NCI-H524 treated with DMSO at 0.1 percent for 48 hours (cell line): Measurements from ENCODE around the gene PWWP2A.
"Not testable (repeated sequence)": the region's sequence is repeated elsewhere in the genome, so short reads cannot be mapped to it uniquely, and the experiment has no call there.

ENCODE experiments used
- DNase-seq: peaks from one replicate; lab custom pipeline; 2025; lab: John Stamatoyannopoulos, UW

The PWWP2A gene

DNA sequence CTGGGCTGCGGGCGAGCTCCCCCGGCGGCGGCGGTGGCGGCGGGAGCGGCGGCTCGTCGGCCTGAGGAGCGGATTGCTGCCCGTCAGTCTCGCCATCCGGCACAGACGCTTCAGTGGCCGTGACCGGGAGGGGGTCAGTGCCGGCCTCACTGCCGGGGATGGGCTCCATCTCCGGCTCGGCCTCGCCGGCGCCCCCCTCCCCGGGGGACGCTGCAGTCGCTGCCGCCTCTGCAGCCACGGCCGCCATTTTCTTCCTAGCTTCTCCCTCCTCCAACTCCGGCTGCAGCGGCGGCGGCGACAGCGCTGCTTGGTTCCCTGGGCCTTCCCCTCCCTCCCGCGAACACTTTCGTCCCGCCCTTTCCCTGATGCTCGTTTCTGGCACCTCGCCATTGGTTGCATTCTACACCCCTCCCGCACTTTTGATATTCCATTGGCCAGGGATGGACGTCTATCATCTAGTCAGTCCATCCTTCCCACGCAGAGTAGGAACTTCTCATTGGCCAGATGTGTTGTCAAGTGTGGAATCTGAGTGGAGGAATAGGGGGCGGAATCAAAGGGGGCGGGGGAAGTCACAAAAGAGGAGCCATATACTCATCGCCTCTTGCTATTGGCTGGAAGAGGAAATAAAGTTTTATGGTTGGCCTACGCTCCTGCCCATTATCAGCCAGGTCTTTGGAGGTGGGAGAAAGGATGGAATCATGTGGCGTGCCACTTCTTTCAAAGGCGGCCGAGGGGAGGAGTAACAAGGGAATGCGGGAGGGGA, at the start of gene PWWP2A:
PWWP2A (minus strand) TSS at position 309 of the 763 bp plus-strand sequence; CDS start at position 247, 62 bp downstream.
- peak; percentile 97 for DNase-seq

DNA sequence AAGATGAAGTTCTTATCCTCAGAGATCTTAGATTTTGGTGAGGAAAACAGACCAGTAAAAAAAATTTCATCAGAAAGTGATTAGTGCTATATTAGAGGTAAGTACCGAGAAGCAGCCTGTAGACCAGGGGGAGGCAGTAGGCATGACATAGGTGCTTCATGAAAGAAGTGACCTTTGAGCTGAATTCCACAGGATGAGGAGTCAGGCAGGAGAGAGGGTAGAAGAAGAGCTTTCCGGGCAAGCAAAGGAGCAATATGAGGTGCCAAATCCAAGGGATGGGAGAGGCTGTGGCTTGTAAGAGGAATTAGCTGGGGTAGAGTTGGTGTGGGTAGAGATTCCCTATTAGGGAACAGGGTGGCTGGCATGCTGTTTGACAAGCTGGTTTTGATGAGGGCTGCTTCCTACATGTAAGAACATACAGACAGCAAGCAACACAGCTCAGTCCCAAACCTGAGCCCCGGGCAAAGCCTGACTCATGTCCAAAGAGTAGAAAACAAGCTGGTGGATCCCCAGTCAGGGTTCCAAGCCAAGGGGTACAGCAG, 48.4 kb upstream of the PWWP2A start:
- DNase-seq, result no peak

- no peak for DNase-seq
These were observed 47.8 kb upstream of the PWWP2A start for GRCh38 chr5:160166973-160167623.

DNA sequence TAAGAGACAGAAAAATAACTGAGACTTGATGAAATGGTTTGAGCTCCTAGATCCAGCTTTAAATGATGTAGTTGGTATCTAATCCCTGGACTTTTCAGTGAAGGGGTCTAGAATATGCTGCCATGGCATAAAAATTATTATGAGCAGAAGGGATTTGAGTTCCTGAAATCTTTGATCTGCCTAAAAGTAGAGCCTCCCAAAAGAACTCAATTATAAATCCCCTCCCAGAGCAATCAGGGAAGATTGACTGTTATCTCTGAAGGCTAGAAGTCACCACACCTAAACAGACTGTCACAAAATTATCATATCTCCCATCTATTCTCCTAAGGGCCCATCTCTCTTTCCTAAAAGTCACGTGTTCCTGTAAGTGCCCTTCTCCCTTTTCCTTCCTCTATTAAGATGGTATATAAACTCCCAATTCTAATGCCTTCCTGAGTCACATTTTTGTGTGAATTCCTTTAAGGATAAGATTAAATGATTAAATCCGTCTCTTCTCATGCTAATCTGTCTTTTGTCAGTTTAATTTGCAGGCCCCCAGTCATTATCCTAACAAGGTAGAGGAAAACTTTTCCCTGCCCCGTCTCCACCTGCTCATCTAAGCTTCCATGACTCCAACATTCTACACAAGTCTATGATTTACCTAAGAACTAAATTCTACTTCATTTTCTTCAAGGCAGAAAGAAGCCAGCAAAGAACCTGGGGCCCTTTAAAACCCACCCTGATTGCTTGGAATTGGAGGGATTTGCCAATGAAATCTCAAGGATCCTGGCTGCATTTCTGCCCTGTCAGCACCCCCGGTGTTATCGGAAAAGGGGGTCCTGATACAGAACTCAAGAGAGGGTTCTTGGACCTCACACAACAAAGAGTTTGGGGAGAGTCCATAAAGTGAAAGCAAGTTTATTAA, 47.1 kb upstream of the PWWP2A start:
- DNase-seq, result no peak

GRCh38 chr5:160165137-160166068, 46.2 kb upstream of the PWWP2A start:
- DNase-seq, result peak; percentile 84

GRCh38 chr5:160162910-160163309, 43.7 kb upstream of the PWWP2A start:
- DNase-seq, result no peak

- no peak for DNase-seq
These were observed 42.4 kb upstream of the PWWP2A start for GRCh38 chr5:160161626-160162025.

- DNase-seq, result not testable (repeated sequence)
These were observed 41.6 kb upstream of the PWWP2A start for GRCh38 chr5:160160875-160161274.

DNA sequence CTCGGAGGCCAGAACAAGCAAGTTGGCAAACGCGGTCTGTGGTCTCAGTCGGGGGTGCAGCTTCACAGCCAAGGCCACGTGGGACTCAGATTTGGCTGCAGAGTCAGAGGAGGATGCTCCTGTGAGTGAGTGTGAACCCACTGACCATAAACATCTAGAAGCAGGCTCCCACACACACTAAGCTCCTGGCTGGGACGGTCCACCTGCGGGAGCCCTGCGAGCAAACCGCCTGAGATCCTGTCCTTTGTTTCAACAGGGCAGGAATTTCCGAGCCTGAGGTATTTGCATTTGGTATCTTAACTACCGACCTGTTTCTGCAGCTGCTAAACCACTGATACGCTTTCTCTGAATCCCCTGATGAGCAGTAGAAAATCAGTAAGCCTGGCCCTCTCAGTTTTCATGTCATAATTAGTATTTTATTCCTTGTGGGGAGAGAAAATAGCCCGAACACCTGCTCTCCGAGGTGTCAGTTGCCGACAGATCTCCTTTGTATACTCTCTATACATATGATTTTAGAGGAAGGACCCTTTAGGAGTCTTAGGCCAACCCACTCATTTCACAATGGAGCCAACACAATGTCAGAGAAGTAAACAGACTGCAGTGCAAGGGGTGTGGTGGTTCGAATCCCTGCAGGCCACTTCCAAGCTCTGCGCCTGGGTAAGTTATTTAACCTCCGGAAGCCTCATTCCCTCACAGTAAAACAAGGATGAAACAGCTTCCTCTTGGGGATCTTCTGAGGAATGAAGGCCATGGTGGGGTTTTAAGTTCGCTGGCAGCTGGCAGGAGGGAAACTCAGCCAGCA, 40.9 kb upstream of the PWWP2A start:
- DNase-seq, result no peak

DNA sequence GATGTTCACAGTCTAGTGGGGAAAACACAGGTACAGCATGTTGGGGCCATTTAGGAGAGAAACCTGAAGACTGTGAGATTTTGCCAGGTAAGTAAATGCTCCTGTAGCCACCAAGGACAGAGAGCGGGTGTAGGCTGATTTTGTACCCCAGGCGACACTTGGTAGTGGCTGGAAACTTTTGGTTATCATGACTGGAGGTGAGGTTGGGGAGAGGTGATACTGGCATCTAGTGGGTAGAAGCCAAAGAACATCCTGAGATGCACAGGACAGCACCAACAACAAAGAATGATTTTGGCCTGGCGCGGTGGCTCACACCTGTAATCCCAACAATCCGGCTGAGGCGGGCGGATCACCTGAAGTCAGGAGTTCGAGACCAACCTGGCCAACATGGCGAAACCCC, 38.8 kb upstream of the PWWP2A start:
- no peak for DNase-seq

DNA sequence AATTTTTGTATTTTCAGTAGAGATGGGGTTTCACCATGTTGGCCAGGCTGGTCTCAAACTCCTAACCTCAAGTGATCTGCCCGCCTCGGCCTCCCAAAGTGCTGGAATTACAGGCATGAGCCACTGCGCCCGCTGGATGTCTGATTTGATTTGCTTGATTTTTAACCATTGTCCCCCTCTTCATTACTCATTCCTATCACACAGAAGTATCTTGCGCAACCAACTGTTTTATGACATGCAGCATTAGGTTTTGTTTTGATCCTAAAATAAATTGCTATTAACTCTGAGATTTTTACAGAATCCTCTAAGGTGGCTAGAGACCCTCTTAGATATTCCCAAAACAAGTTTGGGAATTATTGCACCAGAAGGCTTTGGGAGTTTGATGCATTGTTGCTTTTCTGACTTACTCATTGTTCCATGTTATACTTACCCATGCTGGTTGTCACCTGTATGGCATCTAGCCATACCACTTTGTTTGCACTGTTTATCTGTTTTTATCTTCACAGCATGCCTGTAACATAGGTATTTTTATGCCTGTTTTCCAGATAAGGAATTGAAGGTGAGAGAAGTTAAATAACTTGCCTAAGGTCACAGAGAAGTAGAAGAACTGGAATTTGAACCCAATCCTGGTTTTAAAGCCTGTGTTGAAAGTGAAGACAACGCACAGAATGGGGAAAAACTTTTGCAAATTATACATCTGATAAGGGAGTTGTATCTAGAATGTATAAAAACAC, 35.9 kb upstream of the PWWP2A start:
- DNase-seq, result no peak

- no peak for DNase-seq
These were observed 33.7 kb upstream of the PWWP2A start for GRCh38 chr5:160152901-160153300.

- DNase-seq, result no peak
These were observed 33.0 kb upstream of the PWWP2A start for GRCh38 chr5:160152287-160152686.

DNA sequence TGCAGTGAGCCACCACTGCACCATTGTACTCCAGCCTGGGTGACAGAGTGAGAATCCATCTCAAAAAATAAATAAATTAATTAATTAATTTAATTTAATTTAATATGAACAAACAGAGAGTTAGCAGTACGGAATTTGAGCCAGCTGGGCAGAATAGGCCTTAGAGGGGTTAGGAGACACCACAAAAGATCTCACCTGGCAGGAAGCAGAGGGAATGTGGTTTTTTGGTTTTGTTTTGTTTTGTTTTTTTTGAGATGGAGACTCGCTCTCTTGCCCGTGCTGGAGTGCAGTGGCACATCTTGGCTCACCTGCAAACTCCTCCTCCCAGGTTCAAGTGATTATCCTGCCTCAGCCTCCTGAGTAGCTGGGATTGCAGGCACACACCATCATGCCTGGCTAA, 31.8 kb upstream of the PWWP2A start:
- no peak for DNase-seq

GRCh38 chr5:160150381-160150780, 31.1 kb upstream of the PWWP2A start:
- no peak for DNase-seq

- not testable (repeated sequence) for DNase-seq
These were observed 25.2 kb upstream of the PWWP2A start for GRCh38 chr5:160144436-160144835.

DNA sequence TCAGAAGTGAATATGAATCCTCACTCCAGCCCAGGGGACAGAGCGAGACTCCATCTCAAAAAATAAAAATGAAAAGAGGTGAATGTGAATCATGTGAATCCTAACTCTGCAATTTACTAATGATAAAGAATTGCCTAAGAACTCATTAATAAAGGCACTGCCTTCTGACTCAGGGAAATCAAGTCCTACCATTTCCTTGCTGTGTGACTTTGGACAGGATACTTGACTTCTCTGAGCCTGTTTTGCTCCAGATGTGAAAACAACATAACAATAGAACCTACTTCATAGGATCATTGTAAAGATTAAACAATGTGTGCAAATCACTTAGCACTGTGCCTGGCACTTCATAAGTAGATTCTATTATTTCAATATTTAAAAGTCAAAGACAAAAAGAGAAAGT, 15.1 kb upstream of the PWWP2A start:
- DNase-seq, result no peak

GRCh38 chr5:160133918-160134304, 14.7 kb upstream of the PWWP2A start:
- DNase-seq, result no peak

DNA sequence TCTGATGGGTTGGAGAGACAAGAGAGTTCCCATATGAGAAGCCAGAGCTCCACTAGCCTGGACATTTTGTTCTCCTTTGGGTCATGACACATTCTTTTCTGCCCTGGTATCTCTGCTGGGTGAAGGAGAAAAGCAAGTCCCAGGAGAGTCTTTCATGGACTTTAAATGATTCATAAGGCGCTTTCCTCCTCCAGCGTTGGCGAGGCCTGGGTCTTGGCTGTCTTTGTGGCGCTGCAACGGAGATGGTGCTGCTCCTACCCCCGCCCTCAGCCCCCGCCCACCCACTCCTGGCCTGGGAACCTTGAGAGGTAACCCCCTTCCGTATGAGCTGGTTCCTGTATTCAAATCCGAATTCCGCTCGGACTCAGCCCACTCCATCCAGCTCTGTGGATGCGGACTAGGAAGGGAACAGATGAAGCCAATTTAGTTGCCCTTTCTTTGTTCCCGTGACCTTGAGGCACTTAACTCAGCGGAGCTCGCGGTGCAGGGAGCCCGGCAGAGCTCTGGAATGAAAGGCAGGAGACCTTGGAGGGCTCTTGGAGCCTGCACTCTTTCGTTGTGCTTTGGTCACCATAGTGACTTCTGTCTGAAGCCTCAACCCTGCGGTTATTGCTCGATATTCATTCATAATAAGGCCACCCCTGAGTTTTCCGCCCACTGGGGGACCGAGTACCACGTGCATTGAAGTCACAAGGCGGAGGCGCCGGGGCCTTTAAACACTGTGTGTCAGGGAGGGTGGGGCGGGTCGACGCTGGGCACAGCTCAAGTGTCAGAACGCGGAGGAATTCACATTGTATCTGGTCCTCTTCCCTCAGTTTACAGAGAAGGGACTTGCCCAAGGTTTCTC, 14.0 kb upstream of the PWWP2A start:
- no peak for DNase-seq
